ENCODE results near the gene SYCP2L. TPM values are rescaled to one million over a fixed set of nuclear protein-coding genes. Genes with fewer than 3 reads are reported as not detected.

The SYCP2L gene
- total RNA-seq, 1 donor from 2014 or later = 6.4 TPM

- H3K4me1 Mint-ChIP-seq (ENCODE audit: low read depth, unreplicated experiment) = peaks cover 9% of the 10 kb centered on the region
- H3K27ac Mint-ChIP-seq (ENCODE audit: unreplicated experiment) = peak overlapping the region; percentile 83
- Histone ChIP-seq H3K4me1 (ENCODE audit: insufficient read depth, low read length) (no peaks in the 10 kb centered on the region), H3K9me3 (ENCODE audit: insufficient read depth, low read depth, low read length) (peaks cover 5% of the 10 kb centered on the region), H2AFZ (ENCODE audit: low read depth, low read length) (no peak overlapping the region), H3K79me2 (ENCODE audit: insufficient read depth, low read length) (no peaks in the 10 kb centered on the region), H3K9ac (ENCODE audit: low read length) (no peak overlapping the region), H4K20me1 (ENCODE audit: insufficient read depth, low read length) (no peaks in the 10 kb centered on the region), H3K27me3 (ENCODE audit: insufficient read depth, low read length) (no peaks in the 10 kb centered on the region), H3K4me3 (ENCODE audit: insufficient read depth, low read depth, low read length) (no peak overlapping the region), H3K36me3 (ENCODE audit: insufficient read depth, low read length) (no peaks in the 10 kb centered on the region), H3K27ac (ENCODE audit: low read depth, low read length) (no peak overlapping the region), H3K4me2 (ENCODE audit: low read length) (no peak overlapping the region)
- H3K27me3 Mint-ChIP-seq (ENCODE audit: low read depth, unreplicated experiment) = no peaks in the 10 kb centered on the region
- FAIRE-seq (no peak), DNase-seq (ENCODE audit: low read depth) (peak; percentile 91)
- H3K4me3 Mint-ChIP-seq (ENCODE audit: unreplicated experiment) = no peak overlapping the region
- peaks cover 7% of the 10 kb centered on the region for H3K36me3 Mint-ChIP-seq (ENCODE audit: low read depth, unreplicated experiment)
- peaks cover 24% of the 10 kb centered on the region for H3K9me3 Mint-ChIP-seq (ENCODE audit: unreplicated experiment)
- TF ChIP-seq EZH2 (IDR thresholded peaks at IDR 0.05; ENCODE audit: insufficient read depth, low read length) (no peak), CTCF (IDR thresholded peaks at IDR 0.05; ENCODE audit: insufficient read depth, low read depth, low read length) (no peak)
Measured at GRCh38 chr6:10968776-10969175, 81.9 kb downstream of the SYCP2L start.

- Histone ChIP-seq H3K27ac (ENCODE audit: low read depth, low read length) (no peak overlapping the region), H3K27me3 (ENCODE audit: insufficient read depth, low read length) (no peaks in the 10 kb centered on the region), H3K4me3 (ENCODE audit: insufficient read depth, low read depth, low read length) (no peak overlapping the region), H3K9ac (ENCODE audit: low read length) (no peak overlapping the region), H3K79me2 (ENCODE audit: insufficient read depth, low read length) (no peaks in the 10 kb centered on the region), H3K4me1 (ENCODE audit: insufficient read depth, low read length) (no peaks in the 10 kb centered on the region), H2AFZ (ENCODE audit: low read depth, low read length) (no peak overlapping the region), H3K9me3 (ENCODE audit: insufficient read depth, low read depth, low read length) (peaks cover 5% of the 10 kb centered on the region), H3K36me3 (ENCODE audit: insufficient read depth, low read length) (no peaks in the 10 kb centered on the region), H4K20me1 (ENCODE audit: insufficient read depth, low read length) (no peaks in the 10 kb centered on the region), H3K4me2 (ENCODE audit: low read length) (no peak overlapping the region)
- Mint-ChIP-seq H3K36me3 (ENCODE audit: low read depth, unreplicated experiment) (peaks cover 10% of the 10 kb centered on the region), H3K27ac (ENCODE audit: unreplicated experiment) (no peak overlapping the region), H3K27me3 (ENCODE audit: low read depth, unreplicated experiment) (no peaks in the 10 kb centered on the region), H3K9me3 (ENCODE audit: unreplicated experiment) (peaks cover 14% of the 10 kb centered on the region), H3K4me1 (ENCODE audit: low read depth, unreplicated experiment) (peaks cover 5% of the 10 kb centered on the region), H3K4me3 (ENCODE audit: unreplicated experiment) (no peak overlapping the region)
- no peak for FAIRE-seq
- no peak for DNase-seq (ENCODE audit: low read depth)
- TF ChIP-seq EZH2 (IDR thresholded peaks at IDR 0.05; ENCODE audit: insufficient read depth, low read length) (no peak), CTCF (IDR thresholded peaks at IDR 0.05; ENCODE audit: insufficient read depth, low read depth, low read length) (no peak)
Measured at GRCh38 chr6:10970731-10971130, 83.9 kb downstream of the SYCP2L start.

GRCh38 chr6:10972196-10972595, 85.3 kb downstream of the SYCP2L start:
- no peak overlapping the region for H3K4me3 Mint-ChIP-seq (ENCODE audit: unreplicated experiment)
- no peak overlapping the region for H3K9ac ChIP-seq (ENCODE audit: low read length)
- TF ChIP-seq EZH2 (IDR thresholded peaks at IDR 0.05; ENCODE audit: insufficient read depth, low read length) = no peak
- no peak for TF ChIP-seq CTCF (IDR thresholded peaks at IDR 0.05; ENCODE audit: insufficient read depth, low read depth, low read length)
- FAIRE-seq = no peak
- no peak overlapping the region for H3K27ac Mint-ChIP-seq (ENCODE audit: unreplicated experiment)
- no peaks in the 10 kb centered on the region for H3K27me3 ChIP-seq (ENCODE audit: insufficient read depth, low read length)
- H3K9me3 Mint-ChIP-seq (ENCODE audit: unreplicated experiment) = peaks cover 10% of the 10 kb centered on the region
- H3K4me2 ChIP-seq (ENCODE audit: low read length) = no peak overlapping the region
- H3K79me2 ChIP-seq (ENCODE audit: insufficient read depth, low read length) = no peaks in the 10 kb centered on the region
- H3K9me3 ChIP-seq (ENCODE audit: insufficient read depth, low read depth, low read length) = peaks cover 5% of the 10 kb centered on the region
- no peaks in the 10 kb centered on the region for H3K4me1 ChIP-seq (ENCODE audit: insufficient read depth, low read length)
- H2AFZ ChIP-seq (ENCODE audit: low read depth, low read length) = no peak overlapping the region
- no peak overlapping the region for H3K4me3 ChIP-seq (ENCODE audit: insufficient read depth, low read depth, low read length)
- no peaks in the 10 kb centered on the region for H3K36me3 ChIP-seq (ENCODE audit: insufficient read depth, low read length)
- H3K36me3 Mint-ChIP-seq (ENCODE audit: low read depth, unreplicated experiment) = peaks cover 19% of the 10 kb centered on the region
- H4K20me1 ChIP-seq (ENCODE audit: insufficient read depth, low read length) = no peaks in the 10 kb centered on the region
- no peaks in the 10 kb centered on the region for H3K27me3 Mint-ChIP-seq (ENCODE audit: low read depth, unreplicated experiment)
- H3K27ac ChIP-seq (ENCODE audit: low read depth, low read length) = no peak overlapping the region
- peaks cover 5% of the 10 kb centered on the region for H3K4me1 Mint-ChIP-seq (ENCODE audit: low read depth, unreplicated experiment)
- DNase-seq (ENCODE audit: low read depth) = no peak
